Measurements from ENCODE around the gene MBD5. TPM values are rescaled to one million over a fixed set of nuclear protein-coding genes. Genes with fewer than 3 reads are reported as not detected.

The MBD5 gene
- total and polyA plus RNA-seq, 3 donors from 2014 or later: 29.0 to 60.3 (median 55.4) TPM

DNA sequence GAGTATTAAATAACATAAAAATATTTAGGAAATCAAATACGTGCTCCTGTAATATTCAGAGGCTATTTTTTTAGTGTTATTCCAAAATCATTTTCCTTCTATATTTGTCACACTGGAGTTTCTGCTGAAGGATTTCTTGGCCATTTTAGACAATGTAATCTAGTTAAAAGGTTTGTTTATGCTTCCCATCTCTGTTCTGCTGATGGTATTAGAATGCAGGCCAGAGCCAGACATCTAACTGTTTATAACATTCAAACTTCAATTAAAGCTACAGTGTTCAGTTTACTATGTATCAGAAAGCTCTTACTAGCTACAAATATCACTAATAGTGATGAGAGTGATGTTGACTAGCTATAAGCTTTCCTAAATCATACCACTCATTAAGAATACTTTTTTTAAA lies 7.9 kb downstream of the MBD5 start:
- Histone ChIP-seq H3K36me3 (ENCODE audit: low read depth, missing control alignments) (no peaks in the 10 kb centered on the region), H3K9me3 (no peaks in the 10 kb centered on the region), H3K27me3 (no peaks in the 10 kb centered on the region), H3K4me1 (peaks cover 5% of the 10 kb centered on the region), H3K27ac (no peak overlapping the region), H3K4me3 (no peak overlapping the region)
- TF ChIP-seq CTCF (IDR thresholded peaks at IDR 0.05): no peak
- no peak for TF ChIP-seq POLR2A (IDR thresholded peaks at IDR 0.05)
- intact Hi-C loops (cut with DNase I; ENCODE audit: low total_unique reads): no loop called here
- WGBS, 2 donors: 72 to 79% methylated on average over 1 of the region's 1 CpG
- DNase-seq: no peak

GRCh38 chr2:148031152-148031551 lies 10.3 kb downstream of the MBD5 start:
- Histone ChIP-seq H3K27ac (no peak overlapping the region), H3K4me3 (no peak overlapping the region), H3K9me3 (no peaks in the 10 kb centered on the region), H3K27me3 (no peaks in the 10 kb centered on the region), H3K36me3 (ENCODE audit: low read depth, missing control alignments) (no peaks in the 10 kb centered on the region), H3K4me1 (no peaks in the 10 kb centered on the region)
- intact Hi-C loops (cut with DNase I; ENCODE audit: low total_unique reads): no loop called here
- TF ChIP-seq CTCF (IDR thresholded peaks at IDR 0.05) (no peak), POLR2A (IDR thresholded peaks at IDR 0.05) (no peak)
- DNase-seq: no peak

- Histone ChIP-seq H3K36me3 (ENCODE audit: low read depth, missing control alignments) (no peaks in the 10 kb centered on the region), H3K27ac (no peak overlapping the region), H3K4me3 (no peak overlapping the region), H3K27me3 (no peaks in the 10 kb centered on the region), H3K9me3 (no peaks in the 10 kb centered on the region), H3K4me1 (no peaks in the 10 kb centered on the region)
- WGBS, 2 donors: 92 to 94% methylated on average over 4 of the region's 4 CpGs
- TF ChIP-seq POLR2A (IDR thresholded peaks at IDR 0.05): no peak
- TF ChIP-seq CTCF (IDR thresholded peaks at IDR 0.05): no peak
- no peak for DNase-seq
- intact Hi-C loops (cut with DNase I; ENCODE audit: low total_unique reads): no loop called here
Measured at GRCh38 chr2:148032215-148032614, 11.3 kb downstream of the MBD5 start.

DNA sequence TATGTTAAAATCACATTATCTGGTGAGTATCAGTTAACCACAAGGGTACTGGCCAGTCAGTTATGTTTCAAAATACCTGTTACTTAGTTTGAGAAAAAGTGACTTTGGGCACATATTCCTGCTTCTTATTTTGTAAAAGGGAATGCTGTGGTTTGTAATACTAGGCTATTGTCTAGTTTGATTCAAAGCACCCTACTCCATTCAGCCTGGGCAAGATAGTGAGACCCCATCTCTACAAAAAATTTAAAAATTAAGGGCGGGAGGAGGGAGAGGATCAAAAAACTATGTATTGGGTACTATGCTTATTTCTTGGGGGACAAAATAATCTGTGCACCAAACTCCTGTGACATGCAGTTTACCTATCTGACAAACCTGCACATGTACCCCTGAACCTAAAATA lies 18.9 kb downstream of the MBD5 start:
- no peaks in the 10 kb centered on the region for H3K9me3 ChIP-seq
- H3K27ac ChIP-seq: no peak overlapping the region
- no peak overlapping the region for H3K4me3 ChIP-seq
- no peaks in the 10 kb centered on the region for H3K4me1 ChIP-seq
- intact Hi-C loops (cut with DNase I; ENCODE audit: low total_unique reads): no loop called here
- 91 to 96% methylated on average over 1 of the region's 1 CpG for WGBS, 2 donors
- TF ChIP-seq CTCF (IDR thresholded peaks at IDR 0.05): no peak
- no peak for TF ChIP-seq POLR2A (IDR thresholded peaks at IDR 0.05)
- no peaks in the 10 kb centered on the region for H3K36me3 ChIP-seq (ENCODE audit: low read depth, missing control alignments)
- no peaks in the 10 kb centered on the region for H3K27me3 ChIP-seq
- DNase-seq: no peak

DNA sequence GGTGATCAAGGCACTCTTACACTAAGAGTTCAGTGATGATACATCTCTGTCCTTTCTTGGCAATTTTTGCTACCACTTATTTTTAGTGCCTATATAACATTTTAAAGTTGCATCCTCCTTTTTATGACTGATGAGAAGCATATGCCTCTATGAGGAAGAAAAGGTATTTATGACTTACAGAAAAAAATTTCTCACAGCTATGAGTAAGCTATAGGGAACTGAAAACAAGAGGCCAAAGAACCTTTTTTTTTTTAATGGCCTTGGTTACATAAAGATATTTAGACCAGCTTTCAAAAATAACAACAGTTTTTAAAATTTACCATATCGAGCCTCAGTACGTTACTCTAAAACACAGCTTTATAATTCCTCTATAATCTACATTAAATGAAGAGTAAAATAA lies 21.3 kb downstream of the MBD5 start:
- intact Hi-C loops (cut with DNase I; ENCODE audit: low total_unique reads): no loop called here

More for the DNA sequence above, 21.3 kb downstream of the MBD5 start:
- TF ChIP-seq CTCF (IDR thresholded peaks at IDR 0.05) (no peak), POLR2A (IDR thresholded peaks at IDR 0.05) (no peak)
- Histone ChIP-seq H3K9me3 (no peaks in the 10 kb centered on the region), H3K4me1 (no peaks in the 10 kb centered on the region), H3K36me3 (ENCODE audit: low read depth, missing control alignments) (no peaks in the 10 kb centered on the region), H3K27me3 (no peaks in the 10 kb centered on the region), H3K4me3 (no peak overlapping the region), H3K27ac (no peak overlapping the region)
- DNase-seq: no peak
- WGBS, 2 donors: 90 to 91% methylated on average over 2 of the region's 2 CpGs
